AG20443 (cell line): ENCODE data around the gene CASTOR2.
"Not testable (repeated sequence)": the region's sequence is repeated elsewhere in the genome, so short reads cannot be mapped to it uniquely, and the experiment has no call there.

Experiments
- DNase-seq: peaks from one replicate; pipeline ENCODE4 v3.0.0; 2012; ENCODE audit warnings: low spot score, mixed read lengths

Gene CASTOR2

GRCh38 chr7:74964511-74965119, at the start of gene CASTOR2:
Gene CASTOR2 (plus strand): TSS chr7:74964705. CDS start chr7:74964986, 281 bp downstream.
- not testable (repeated sequence) for DNase-seq

- not testable (repeated sequence) for DNase-seq
Observed at GRCh38 chr7:74922321-74922890, 42.1 kb upstream of the CASTOR2 start.

- DNase-seq, result not testable (repeated sequence)
Observed at GRCh38 chr7:74923644-74924043, 40.9 kb upstream of the CASTOR2 start.

DNA sequence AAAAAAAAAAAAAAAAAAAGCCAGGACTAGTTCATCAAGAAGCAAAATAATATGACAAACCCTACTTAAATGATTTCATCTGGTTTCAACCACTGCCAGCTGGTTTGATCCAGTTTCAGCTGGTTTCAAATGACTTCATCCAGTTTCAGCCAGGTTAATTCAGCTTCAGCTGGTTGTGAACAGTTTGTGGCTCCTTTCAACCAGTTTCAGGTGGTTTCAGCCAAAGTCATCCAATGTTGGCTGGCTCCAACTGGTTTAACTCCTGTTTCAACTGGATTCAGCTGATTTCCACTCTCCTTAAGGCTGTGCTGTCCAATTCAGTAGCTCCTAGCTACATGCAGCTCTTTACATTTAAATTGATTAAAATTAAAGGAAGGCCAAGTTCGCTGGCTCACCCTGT, 37.5 kb upstream of the CASTOR2 start:
- DNase-seq, result not testable (repeated sequence)

- DNase-seq, result not testable (repeated sequence)
Observed at GRCh38 chr7:74931563-74932328, 32.8 kb upstream of the CASTOR2 start.

DNA sequence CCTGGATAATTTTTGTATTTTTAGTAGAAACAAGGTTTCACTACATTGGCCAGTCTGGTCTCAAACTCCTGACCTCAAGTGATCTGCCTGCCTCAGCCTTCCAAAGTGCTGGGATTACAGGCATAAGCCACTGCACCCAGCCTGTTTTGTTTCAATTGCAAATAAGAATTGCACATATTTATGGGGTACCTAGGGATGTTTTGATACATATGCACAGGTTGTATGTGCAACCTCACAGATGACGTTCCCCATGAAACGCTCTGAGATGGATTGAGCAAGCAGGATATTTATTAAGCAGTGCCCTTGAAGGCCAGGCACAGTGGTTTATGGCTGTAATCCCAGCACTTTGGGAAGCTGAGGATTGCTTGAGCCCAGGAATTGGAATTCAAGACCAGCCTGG, 25.1 kb upstream of the CASTOR2 start:
- DNase-seq, result not testable (repeated sequence)

DNA sequence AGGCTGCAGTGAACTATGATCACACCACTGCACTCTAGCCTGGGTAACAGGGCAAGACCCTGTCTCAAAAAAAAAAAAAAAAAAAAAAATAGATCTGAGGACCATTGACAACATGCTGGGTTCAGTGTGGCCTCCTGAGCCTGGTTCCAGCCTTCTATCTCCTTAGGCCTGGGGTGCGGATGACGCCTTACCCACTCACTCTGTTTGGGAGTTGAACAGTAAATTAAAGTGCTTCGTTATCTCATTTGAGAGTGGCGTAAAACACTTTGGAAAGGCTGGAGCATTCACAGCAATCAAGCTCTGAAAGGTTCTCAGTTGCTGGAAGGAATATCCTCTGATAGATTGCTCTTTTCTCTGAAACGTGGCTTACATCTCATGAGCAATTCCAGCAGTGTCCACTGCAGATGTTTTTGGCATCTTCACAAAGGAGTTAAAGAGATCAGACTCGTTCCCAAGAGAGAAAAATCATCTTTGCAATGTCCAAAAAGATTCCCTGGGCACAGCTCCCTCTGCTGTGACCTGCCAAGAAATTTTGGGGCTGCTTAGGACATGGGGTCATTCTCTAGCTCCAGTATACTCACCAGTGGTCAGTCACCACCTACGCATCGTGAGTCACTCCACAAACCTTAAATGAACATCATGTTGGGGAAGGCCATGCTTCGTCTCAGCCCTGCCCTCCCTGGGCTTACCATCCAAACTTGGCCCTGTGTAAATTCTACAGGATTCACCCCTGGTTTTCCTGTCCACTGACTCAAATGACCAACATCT, 23.0 kb upstream of the CASTOR2 start:
- not testable (repeated sequence) for DNase-seq

- not testable (repeated sequence) for DNase-seq
Observed at GRCh38 chr7:74943923-74944322, 20.6 kb upstream of the CASTOR2 start.

GRCh38 chr7:74947741-74948140, 16.8 kb upstream of the CASTOR2 start:
- not testable (repeated sequence) for DNase-seq

GRCh38 chr7:74953774-74954173, 10.7 kb upstream of the CASTOR2 start:
- not testable (repeated sequence) for DNase-seq

DNA sequence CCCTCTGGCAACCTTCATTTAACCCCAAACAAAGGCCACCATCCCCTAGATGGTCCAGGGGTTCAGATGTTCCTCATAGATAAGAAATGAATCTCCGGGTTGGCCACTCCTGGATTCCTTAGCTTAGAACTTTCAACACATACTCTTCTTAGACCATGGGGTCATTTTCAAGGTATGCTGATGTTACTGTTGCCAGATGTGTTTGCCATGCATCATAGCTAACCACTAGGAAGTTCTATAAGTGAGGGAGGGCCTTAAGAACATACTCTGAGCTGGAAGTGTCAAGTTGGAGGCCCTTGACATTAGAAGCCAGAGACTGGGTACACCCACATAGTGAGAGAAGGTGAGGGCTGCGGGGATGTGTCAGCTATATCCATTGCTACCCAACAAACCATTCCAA, 6.2 kb upstream of the CASTOR2 start:
- not testable (repeated sequence) for DNase-seq

DNA sequence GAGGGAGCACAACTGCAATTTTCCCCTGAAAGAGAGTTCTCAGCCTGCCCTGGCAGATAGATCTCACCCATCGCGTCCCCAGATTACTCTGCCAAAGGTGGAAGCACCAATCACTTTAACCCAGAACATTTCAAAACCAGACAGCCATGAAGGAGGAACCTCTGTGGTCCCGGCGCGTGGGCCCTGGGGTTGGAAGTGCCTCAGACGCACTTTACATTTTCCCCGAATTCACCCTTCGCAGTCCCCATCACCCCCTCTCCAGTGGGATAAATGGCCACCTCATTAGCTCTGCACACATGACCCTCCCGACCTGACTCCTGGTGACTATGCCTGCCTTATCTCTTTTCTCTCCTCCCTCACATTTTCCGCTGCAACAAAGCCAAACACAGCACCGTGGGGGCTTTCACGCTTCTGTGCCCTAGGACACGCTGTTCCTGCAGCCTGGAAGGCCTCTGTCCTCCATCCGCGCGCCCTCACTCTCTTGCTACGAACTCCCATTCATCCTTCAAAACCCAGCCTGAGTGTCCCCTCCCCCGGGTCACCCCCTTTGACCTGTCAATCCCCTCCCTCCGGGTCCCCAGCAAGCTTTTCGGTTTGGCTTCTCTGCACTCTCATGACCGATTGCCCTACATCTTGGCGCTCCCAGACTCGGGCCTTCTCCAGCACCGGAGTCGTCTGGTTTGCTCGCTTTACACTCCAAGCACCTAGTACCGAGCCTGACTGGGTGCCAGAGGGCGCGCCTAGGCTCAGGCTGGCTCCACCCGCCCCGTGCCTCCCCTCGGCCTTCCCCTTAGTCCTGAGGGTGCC, 598 bp upstream of the CASTOR2 start:
- not testable (repeated sequence) for DNase-seq

DNA sequence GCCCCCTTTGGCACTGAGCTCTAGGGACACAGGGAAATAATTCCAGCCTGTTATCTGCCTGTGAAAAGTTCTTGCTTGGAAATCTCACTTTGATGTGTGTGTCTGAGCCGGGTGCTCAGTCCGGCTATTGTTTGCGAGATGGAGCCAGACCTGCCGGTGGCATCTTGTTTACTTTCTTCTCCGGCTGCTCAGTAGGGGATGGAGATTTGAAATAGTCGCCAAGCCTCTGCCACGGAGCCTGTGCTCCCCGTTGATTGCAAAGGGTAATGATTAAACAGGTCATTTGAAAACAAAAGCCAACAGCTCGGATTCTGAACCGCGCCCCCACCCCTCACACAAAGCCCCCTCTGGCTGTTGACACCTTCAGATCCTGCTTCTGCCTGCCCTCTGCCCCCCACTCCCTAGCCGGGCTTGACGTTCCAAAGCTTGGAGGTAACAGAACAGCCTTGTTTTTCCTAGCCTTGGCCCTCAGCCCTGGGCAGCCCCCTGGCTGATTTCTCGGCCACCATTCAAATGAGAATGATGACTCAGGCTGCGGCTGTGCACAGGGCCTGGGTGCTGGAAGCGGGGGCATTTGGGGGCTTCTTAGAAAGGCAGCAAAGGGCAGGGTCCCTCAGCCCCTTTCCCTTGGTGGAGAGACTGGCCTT, 1.8 kb downstream of the CASTOR2 start:
- not testable (repeated sequence) for DNase-seq

DNA sequence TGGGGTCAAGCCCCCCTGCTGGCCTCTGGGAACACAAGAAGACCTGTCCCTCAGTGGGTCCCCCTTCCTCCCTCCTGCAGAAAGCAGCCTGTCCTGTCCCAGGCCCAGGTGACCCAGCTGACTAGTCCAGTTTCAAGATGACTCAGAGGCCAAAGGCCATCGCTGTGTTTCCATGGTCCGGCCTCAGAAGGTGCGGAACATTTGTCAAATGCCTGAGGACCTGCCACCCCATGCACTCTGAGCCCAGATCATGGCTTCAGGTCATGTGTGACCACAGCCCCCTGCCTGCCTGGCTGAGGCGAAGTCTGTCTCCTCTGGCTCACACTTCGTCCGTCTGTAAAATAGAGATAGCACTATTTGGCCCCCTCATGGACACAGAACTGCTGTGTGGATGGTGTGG, 2.4 kb downstream of the CASTOR2 start:
- not testable (repeated sequence) for DNase-seq

DNA sequence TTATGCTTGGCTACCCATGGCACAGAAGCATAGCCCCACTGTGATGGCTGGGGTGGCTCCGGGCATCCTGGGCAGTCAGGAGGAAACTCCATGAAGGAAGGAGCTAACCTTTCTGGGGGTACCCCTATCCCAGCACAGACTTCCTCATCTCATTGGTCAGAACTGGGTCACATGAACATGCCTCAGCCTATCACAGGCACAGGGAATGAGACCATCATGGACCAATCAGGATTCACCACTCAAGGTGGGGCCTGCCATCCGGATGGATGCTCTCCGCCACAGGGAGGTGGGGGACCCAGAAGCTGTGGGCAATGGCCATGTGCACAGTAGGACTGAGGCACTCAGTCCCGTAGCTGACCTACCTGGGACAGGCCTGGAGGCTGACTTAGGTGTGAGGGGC, 6.9 kb downstream of the CASTOR2 start:
- DNase-seq, result not testable (repeated sequence)

GRCh38 chr7:74972377-74972776, 7.9 kb downstream of the CASTOR2 start:
- DNase-seq, result not testable (repeated sequence)

DNA sequence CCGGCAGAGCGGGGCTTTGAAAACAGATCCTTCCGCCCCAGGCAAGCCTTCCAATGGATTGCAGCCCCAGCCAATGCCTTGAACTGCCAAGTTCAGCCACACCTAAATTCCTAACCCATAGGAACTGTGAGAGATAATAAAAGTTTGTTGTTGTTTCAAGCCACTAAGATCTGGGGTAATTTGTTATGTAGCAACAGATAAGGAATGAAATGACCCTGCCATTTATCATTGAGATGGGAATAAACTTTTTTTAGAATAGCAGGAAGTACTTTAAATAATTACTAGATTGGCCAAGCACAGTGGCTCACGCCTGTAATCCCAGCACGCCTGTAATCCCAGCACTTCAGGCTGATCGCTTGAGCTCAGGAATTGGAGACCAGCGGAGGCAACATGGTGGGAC, 11.5 kb downstream of the CASTOR2 start:
- not testable (repeated sequence) for DNase-seq

- DNase-seq, result not testable (repeated sequence)
Observed at GRCh38 chr7:74977523-74977922, 13.0 kb downstream of the CASTOR2 start.

DNA sequence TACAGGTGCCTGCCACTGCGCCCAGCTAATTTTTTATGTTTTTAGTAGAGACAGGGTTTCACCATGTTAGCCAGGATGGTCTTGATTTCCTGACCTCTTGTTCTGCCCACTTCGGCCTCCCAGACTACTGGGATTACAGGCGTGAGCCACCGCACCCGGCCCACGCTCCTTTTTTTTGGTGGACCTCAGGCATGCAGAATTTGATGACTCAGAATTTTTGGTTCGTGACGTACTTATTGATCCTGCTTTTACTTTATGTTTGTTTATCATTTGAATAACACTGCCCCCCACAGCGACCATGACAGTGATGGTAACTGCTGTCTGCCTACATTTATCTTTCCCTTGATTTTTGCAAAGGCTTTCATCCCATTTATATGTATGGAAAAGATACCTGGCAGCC, 23.9 kb downstream of the CASTOR2 start:
- DNase-seq, result not testable (repeated sequence)

- no peak for DNase-seq
Observed at GRCh38 chr7:74993121-74993520, 28.6 kb downstream of the CASTOR2 start.
